SJCRH30 (cell line): ENCODE data around the gene RRP1B. TPM values are rescaled to one million over a fixed set of nuclear protein-coding genes. Genes with fewer than 3 reads are reported as not detected.
"Not testable (repeated sequence)": the region's sequence is repeated elsewhere in the genome, so short reads cannot be mapped to it uniquely, and the experiment has no call there.

ENCODE experiments used
- DNase-seq, 2 experiments: peaks; one replicate each; pipeline ENCODE4 v3.0.0-alpha.2; 2015 to 2020
- H3K27ac ChIP-seq: fragments of 250-450 bp; sonication (Bioruptor Pico); 2 replicates; pipeline ENCODE4 v1.5.1; 2020; ENCODE audit warnings: mild to moderate bottlenecking, moderate library complexity
- H3K27me3 ChIP-seq: fragments of 250-450 bp; sonication (Bioruptor Pico); 2 replicates; pipeline ENCODE4 v1.5.1; 2020; ENCODE audit warnings: mild to moderate bottlenecking, moderate library complexity
- H3K36me3 ChIP-seq: fragments of 250-450 bp; sonication (Bioruptor Pico); 2 replicates; pipeline ENCODE4 v1.5.1; 2020; ENCODE audit warnings: mild to moderate bottlenecking, moderate library complexity
- H3K4me1 ChIP-seq: fragments of 250-450 bp; sonication (Bioruptor Pico); 2 replicates; pipeline ENCODE4 v1.5.1; 2020; ENCODE audit warnings: mild to moderate bottlenecking, moderate library complexity
- H3K4me3 ChIP-seq: fragments of 250-450 bp; sonication (Bioruptor Pico); 2 replicates; pipeline ENCODE4 v1.5.1; 2020; ENCODE audit warnings: mild to moderate bottlenecking, moderate library complexity
- H3K9me3 ChIP-seq: fragments of 250-450 bp; sonication (Bioruptor Pico); replicated peaks from 2 replicates; pipeline ENCODE4 v1.5.1; 2020; ENCODE audit warnings: mild to moderate bottlenecking, moderate library complexity
- total RNA-seq: library from RNA; depleted of rRNA; stranded (reverse); fragments of >200 nt; shearing (Covaris generic); gene quantifications from 2 replicates; pipeline ENCODE4 v1.2.3, GENCODE V29; 2014; rRNA removed

RRP1B gene, protein sequence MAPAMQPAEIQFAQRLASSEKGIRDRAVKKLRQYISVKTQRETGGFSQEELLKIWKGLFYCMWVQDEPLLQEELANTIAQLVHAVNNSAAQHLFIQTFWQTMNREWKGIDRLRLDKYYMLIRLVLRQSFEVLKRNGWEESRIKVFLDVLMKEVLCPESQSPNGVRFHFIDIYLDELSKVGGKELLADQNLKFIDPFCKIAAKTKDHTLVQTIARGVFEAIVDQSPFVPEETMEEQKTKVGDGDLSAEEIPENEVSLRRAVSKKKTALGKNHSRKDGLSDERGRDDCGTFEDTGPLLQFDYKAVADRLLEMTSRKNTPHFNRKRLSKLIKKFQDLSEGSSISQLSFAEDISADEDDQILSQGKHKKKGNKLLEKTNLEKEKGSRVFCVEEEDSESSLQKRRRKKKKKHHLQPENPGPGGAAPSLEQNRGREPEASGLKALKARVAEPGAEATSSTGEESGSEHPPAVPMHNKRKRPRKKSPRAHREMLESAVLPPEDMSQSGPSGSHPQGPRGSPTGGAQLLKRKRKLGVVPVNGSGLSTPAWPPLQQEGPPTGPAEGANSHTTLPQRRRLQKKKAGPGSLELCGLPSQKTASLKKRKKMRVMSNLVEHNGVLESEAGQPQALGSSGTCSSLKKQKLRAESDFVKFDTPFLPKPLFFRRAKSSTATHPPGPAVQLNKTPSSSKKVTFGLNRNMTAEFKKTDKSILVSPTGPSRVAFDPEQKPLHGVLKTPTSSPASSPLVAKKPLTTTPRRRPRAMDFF
- total RNA-seq, result 80.8 and 82.8 TPM in 2 replicates

DNA sequence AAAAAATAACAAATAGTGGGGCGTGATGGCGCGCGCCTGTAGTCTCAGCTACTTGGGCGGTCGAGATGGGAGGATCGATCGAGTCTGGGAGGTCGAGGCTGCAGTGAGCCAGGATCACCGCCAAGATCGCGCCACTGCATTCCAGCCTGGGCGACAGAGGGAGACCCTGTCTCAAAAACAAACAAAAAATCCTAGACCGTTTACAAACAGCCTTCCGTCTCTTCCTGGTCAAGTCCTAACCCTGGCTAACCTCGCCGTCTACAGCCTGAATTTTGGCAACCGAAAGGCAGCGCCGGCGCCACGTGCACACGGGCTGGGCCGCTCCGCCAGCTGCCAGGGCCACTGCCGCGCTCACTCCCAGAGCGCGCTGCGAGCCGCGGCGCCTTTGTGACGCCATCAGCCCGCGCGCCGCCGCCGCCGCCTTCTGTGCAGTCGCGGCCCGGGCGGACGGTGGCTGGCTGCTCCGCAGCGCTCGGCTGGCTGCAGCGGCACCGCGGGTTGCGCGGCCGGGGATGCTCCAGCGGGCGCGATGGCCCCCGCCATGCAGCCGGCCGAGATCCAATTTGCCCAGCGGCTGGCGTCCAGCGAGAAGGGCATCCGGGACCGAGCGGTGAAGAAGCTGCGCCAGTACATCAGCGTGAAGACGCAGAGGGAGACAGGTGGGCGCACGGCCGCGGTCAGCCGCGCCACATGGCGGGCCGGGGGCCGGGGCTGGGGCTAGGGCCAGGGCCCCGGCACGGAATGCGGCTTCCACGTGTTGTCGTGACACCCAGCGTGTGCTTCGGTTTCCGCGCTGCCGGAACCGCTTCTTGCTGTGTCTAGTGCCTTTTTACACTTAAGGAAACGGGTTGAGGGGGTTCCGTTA lies at the start of gene RRP1B, which contains the start of gene HSF2BP:
RRP1B (plus strand) TSS at position 425 of the 865 bp plus-strand sequence; CDS start at position 530, 105 bp downstream.
HSF2BP (minus strand) TSS at position 353 of the 865 bp plus-strand sequence. CDS start 1,392 bp downstream, outside the sequence.
- peak; percentile 80 to 90 for DNase-seq
- no peaks in the 10 kb centered on the region for H3K4me1 ChIP-seq
- H3K27ac ChIP-seq, result peak within 1 kb of the TSS; percentile 69

DNA sequence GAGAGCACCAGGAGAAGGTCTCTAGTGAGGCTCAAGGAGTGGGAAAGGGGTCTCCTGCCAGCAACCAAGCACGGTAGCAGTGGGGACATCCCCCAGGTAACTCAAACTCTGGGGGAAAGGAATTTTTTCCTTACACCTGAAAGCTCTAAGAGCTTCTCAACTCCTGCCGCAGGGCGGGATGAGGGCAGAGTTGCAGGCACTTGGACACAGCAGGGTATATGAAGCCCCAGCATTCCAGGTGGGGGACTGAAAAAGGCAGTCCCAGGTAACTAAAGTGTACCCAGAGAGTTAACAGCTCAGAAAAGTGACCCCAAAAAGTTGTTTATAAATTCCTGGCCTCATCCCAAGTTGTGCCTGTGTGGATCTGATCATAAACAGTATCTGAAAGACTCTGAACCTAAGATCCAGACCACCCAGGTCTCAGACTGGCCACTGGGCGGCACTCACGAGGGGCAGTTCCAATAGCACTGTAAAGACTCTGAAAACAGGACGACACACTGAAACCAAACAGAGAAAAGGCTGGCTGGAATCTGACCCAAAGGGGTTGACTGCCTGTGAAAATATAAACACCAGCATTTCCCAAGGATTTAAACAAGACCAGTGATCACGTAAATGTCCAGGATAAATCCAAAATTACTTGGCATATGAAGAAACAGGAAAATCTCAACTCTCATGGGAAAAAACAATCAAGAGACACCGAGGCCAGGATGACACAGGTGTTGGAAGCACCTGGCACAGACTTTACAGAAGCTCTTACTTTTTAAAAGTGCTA lies 47.6 kb upstream of the RRP1B start:
- H3K4me3 ChIP-seq, result peak overlapping the region; percentile 25
- peak overlapping the region; percentile 64 for H3K27ac ChIP-seq
- no peaks in the 10 kb centered on the region for H3K27me3 ChIP-seq
- no peaks in the 10 kb centered on the region for H3K36me3 ChIP-seq
- DNase-seq, result peak; percentile 82 to 89
- H3K9me3 ChIP-seq, result no peaks in the 10 kb centered on the region
- H3K4me1 ChIP-seq, result peaks cover 53% of the 10 kb centered on the region

More for the DNA sequence above, at the start of gene RRP1B, which contains the start of gene HSF2BP:
- peak within 1 kb of the TSS; percentile 89 for H3K4me3 ChIP-seq
- H3K9me3 ChIP-seq, result no peaks in the 10 kb centered on the region
- H3K36me3 ChIP-seq, result peaks cover 35% of the 10 kb centered on the region
- H3K27me3 ChIP-seq, result no peaks in the 10 kb centered on the region

- Histone ChIP-seq H3K27ac (no peak overlapping the region), H3K36me3 (no peaks in the 10 kb centered on the region), H3K9me3 (no peaks in the 10 kb centered on the region), H3K27me3 (no peaks in the 10 kb centered on the region), H3K4me1 (peaks cover 41% of the 10 kb centered on the region), H3K4me3 (no peak overlapping the region)
- peak; percentile 51 to 70 for DNase-seq
These were observed 45.4 kb upstream of the RRP1B start for GRCh38 chr21:43613755-43614638.

- no peak overlapping the region for H3K4me3 ChIP-seq
- H3K27ac ChIP-seq, result no peak overlapping the region
- H3K9me3 ChIP-seq, result peaks cover 5% of the 10 kb centered on the region
These were observed 44.5 kb upstream of the RRP1B start for GRCh38 chr21:43614839-43615238.

GRCh38 chr21:43616861-43617260 lies 42.5 kb upstream of the RRP1B start:
- peaks cover 16% of the 10 kb centered on the region for H3K4me1 ChIP-seq
- H3K4me3 ChIP-seq, DNase-seq, H3K36me3 ChIP-seq, H3K27me3 ChIP-seq, H3K9me3 ChIP-seq, H3K27ac ChIP-seq: not testable (repeated sequence)

More at GRCh38 chr21:43614839-43615238, 44.5 kb upstream of the RRP1B start:
- H3K4me1 ChIP-seq, result peaks cover 33% of the 10 kb centered on the region
- no peaks in the 10 kb centered on the region for H3K27me3 ChIP-seq
- no peak for DNase-seq
- no peaks in the 10 kb centered on the region for H3K36me3 ChIP-seq

- DNase-seq, result no peak
- H3K27me3 ChIP-seq, result no peaks in the 10 kb centered on the region
- H3K4me1 ChIP-seq, result peaks cover 5% of the 10 kb centered on the region; the same call in 1 of the 2 replicates
- no peaks in the 10 kb centered on the region for H3K36me3 ChIP-seq
- H3K27ac ChIP-seq, result no peak overlapping the region
- peaks cover 10% of the 10 kb centered on the region for H3K9me3 ChIP-seq
- H3K4me3 ChIP-seq, result no peak overlapping the region
These were observed 40.4 kb upstream of the RRP1B start for GRCh38 chr21:43618940-43619339.

DNA sequence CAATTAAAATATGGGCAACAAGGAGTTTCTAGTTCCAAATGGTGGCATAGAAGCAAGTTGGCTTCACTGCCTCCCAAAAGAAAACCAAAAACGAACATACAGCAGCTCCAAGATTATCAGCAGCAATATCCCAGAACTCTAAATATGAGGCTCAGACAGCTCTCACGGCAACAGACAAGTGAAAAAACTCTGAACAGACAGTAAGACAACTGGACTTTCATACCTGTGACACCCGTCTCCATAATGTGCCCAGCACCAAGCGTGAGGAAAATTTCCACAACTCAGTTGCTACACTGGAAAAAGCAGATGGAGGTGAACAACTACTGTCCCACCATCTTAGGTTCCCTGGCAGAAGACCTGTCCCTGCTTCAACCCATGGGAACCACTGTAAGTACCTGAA lies 40.0 kb upstream of the RRP1B start:
- no peak for DNase-seq
- H3K9me3 ChIP-seq, result peaks cover 10% of the 10 kb centered on the region
- no peaks in the 10 kb centered on the region for H3K27me3 ChIP-seq
- no peak overlapping the region for H3K4me3 ChIP-seq
- no peak overlapping the region for H3K27ac ChIP-seq
- H3K36me3 ChIP-seq, result no peaks in the 10 kb centered on the region
- H3K4me1 ChIP-seq, result peaks cover 5% of the 10 kb centered on the region; the same call in 1 of the 2 replicates

DNA sequence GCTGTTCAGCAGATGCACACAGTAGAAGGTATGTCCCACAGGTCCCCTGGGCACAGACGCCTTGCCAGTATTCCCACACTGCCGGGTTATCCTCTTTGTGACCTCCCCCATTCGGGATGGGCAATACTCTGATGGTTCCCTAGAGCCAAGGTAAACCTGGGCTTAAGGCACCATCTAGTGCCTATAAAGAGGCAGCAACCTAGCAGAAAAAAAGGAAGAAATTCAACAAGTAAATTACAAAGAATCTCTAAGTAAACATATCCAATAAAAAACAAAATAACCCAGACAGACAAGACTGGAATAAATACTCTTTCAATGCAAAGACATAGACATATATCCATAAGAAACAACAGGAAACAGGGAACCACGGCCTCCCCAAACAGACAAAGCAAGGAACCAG lies 39.5 kb upstream of the RRP1B start:
- peak in 1 of 2 experiments; percentile 38 for DNase-seq
- Histone ChIP-seq H3K9me3 (peaks cover 10% of the 10 kb centered on the region), H3K27me3 (no peaks in the 10 kb centered on the region), H3K4me3 (no peak overlapping the region), H3K4me1 (peaks cover 4% of the 10 kb centered on the region; the same call in 1 of the 2 replicates), H3K36me3 (no peaks in the 10 kb centered on the region), H3K27ac (no peak overlapping the region)

DNA sequence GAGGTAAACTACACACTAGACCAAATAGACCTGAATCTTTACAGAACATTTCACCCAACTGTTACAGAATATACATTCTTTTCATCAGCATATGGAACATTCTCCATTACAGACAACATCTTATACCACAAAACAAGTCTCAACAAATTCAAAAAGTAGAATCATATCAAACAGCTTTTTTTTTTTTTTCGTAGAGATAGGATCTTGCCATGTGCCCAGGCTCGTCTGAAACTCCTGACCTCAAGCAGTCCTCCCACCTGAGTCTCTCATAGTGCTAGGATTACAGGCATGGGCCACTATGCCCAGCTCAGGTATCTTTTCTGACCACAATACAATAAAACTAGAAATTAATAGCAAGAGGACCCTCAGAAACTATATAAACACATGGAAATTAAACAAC lies 36.6 kb upstream of the RRP1B start:
- Histone ChIP-seq H3K4me1 (no peaks in the 10 kb centered on the region), H3K27ac (no peak overlapping the region), H3K27me3 (no peaks in the 10 kb centered on the region), H3K4me3 (no peak overlapping the region), H3K36me3 (no peaks in the 10 kb centered on the region), H3K9me3 (peaks cover 10% of the 10 kb centered on the region)
- no peak for DNase-seq

- DNase-seq, result no peak
- Histone ChIP-seq H3K36me3 (no peaks in the 10 kb centered on the region), H3K4me1 (no peaks in the 10 kb centered on the region), H3K27me3 (no peaks in the 10 kb centered on the region), H3K4me3 (no peak overlapping the region), H3K9me3 (peaks cover 10% of the 10 kb centered on the region), H3K27ac (no peak overlapping the region)
These were observed 35.8 kb upstream of the RRP1B start for GRCh38 chr21:43623588-43623987.

DNA sequence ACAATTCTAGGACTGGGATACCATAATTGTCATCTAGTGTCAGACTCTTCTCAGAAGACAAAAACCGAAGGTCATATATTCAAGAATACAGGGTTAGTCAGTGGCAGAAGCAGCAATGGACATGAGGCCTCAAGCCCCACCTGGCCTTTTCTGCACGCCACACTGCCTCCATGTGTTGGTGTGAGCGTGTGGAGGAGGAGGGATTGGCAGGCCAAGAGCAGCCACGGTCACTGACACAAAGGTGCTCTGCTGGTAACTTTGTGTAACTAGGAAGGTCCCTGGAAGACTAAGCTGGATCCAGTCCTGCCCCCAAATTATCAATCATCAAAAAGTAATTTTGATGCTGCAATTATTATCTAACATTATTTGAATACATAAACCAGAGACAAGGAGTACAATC lies 35.0 kb upstream of the RRP1B start:
- H3K36me3 ChIP-seq, result no peaks in the 10 kb centered on the region
- no peak for DNase-seq
- H3K27ac ChIP-seq, result no peak overlapping the region
- no peak overlapping the region for H3K4me3 ChIP-seq
- H3K27me3 ChIP-seq, result no peaks in the 10 kb centered on the region
- H3K9me3 ChIP-seq, result peaks cover 10% of the 10 kb centered on the region
- H3K4me1 ChIP-seq, result no peaks in the 10 kb centered on the region

GRCh38 chr21:43626390-43626789 lies 33.0 kb upstream of the RRP1B start:
- Histone ChIP-seq H3K4me1 (no peaks in the 10 kb centered on the region), H3K27ac (no peak overlapping the region)
- no peak for DNase-seq

DNA sequence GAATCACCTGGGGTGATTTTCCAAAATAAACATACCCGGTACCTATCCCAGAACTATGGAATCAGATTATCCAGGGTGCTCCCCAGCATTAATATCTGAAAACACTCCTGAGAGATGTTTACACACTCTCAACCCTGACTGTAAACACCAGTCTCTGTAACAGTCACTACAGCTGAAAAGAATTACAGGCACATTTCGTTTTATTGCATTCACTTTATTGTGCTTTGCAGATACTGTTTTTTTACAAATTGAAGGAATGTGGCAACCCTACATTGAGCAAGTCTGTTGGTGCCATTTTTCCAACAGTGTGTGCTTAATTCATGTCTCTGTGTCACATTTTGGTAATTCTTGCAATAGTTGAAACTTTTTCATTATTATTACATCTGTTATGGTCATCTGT lies 31.8 kb upstream of the RRP1B start:
- no peaks in the 10 kb centered on the region for H3K9me3 ChIP-seq
- H3K36me3 ChIP-seq, result no peaks in the 10 kb centered on the region
- no peaks in the 10 kb centered on the region for H3K27me3 ChIP-seq
- H3K4me1 ChIP-seq, result no peaks in the 10 kb centered on the region
- H3K27ac ChIP-seq, result no peak overlapping the region
- DNase-seq, result no peak
- H3K4me3 ChIP-seq, result no peak overlapping the region

More at GRCh38 chr21:43626390-43626789, 33.0 kb upstream of the RRP1B start:
- no peaks in the 10 kb centered on the region for H3K9me3 ChIP-seq
- no peaks in the 10 kb centered on the region for H3K36me3 ChIP-seq
- H3K4me3 ChIP-seq, result no peak overlapping the region
- H3K27me3 ChIP-seq, result no peaks in the 10 kb centered on the region
